Measurements from ENCODE around the gene SPINT1.

The SPINT1 gene

GRCh38 chr15:40829115-40829514 lies 14.7 kb upstream of the SPINT1 start:
- DNase-seq (ENCODE audit: low read depth in 2 of 2), result no peak

GRCh38 chr15:40830884-40831283 lies 13.0 kb upstream of the SPINT1 start:
- no peak for DNase-seq (ENCODE audit: low read depth in 2 of 2)

- DNase-seq (ENCODE audit: low read depth in 2 of 2), result no peak
Measured at GRCh38 chr15:40831861-40832260, 12.0 kb upstream of the SPINT1 start.

GRCh38 chr15:40832903-40833302 lies 10.9 kb upstream of the SPINT1 start:
- no peak for DNase-seq (ENCODE audit: low read depth in 2 of 2)

GRCh38 chr15:40836020-40836419 lies 7.8 kb upstream of the SPINT1 start:
- DNase-seq (ENCODE audit: low read depth in 2 of 2), result no peak

GRCh38 chr15:40838756-40839155 lies 5.1 kb upstream of the SPINT1 start:
- DNase-seq (ENCODE audit: low read depth in 2 of 2), result no peak

GRCh38 chr15:40841741-40842140 lies 2.1 kb upstream of the SPINT1 start:
- no peak for DNase-seq (ENCODE audit: low read depth in 2 of 2)

- DNase-seq (ENCODE audit: low read depth in 2 of 2), result no peak
Measured at GRCh38 chr15:40843261-40843884, 475 bp upstream of the SPINT1 start.

GRCh38 chr15:40844696-40845030 lies 815 bp downstream of the SPINT1 start:
- DNase-seq (ENCODE audit: low read depth in 2 of 2), result peak in 1 of 2 donors; percentile 4

GRCh38 chr15:40845036-40845435 lies 1.2 kb downstream of the SPINT1 start:
- DNase-seq (ENCODE audit: low read depth in 2 of 2), result no peak

GRCh38 chr15:40845511-40846284 lies 1.9 kb downstream of the SPINT1 start:
- no peak for DNase-seq (ENCODE audit: low read depth in 2 of 2)

- no peak for DNase-seq (ENCODE audit: low read depth in 2 of 2)
Measured at GRCh38 chr15:40846841-40847222, 3.0 kb downstream of the SPINT1 start.

GRCh38 chr15:40847223-40847961 lies 3.5 kb downstream of the SPINT1 start:
- no peak for DNase-seq (ENCODE audit: low read depth in 2 of 2)

GRCh38 chr15:40850576-40851112 lies 6.8 kb downstream of the SPINT1 start:
- no peak for DNase-seq (ENCODE audit: low read depth in 2 of 2)

- no peak for DNase-seq (ENCODE audit: low read depth in 2 of 2)
Measured at GRCh38 chr15:40852529-40852928, 8.7 kb downstream of the SPINT1 start.

- no peak for DNase-seq (ENCODE audit: low read depth in 2 of 2)
Measured at GRCh38 chr15:40853241-40853890, 9.5 kb downstream of the SPINT1 start.

- DNase-seq (ENCODE audit: low read depth in 2 of 2), result no peak
Measured at GRCh38 chr15:40854161-40854560, 10.3 kb downstream of the SPINT1 start.

- no peak for DNase-seq (ENCODE audit: low read depth in 2 of 2)
Measured at GRCh38 chr15:40855706-40856234, 11.9 kb downstream of the SPINT1 start.

GRCh38 chr15:40856746-40857145 lies 12.9 kb downstream of the SPINT1 start:
- DNase-seq (ENCODE audit: low read depth in 2 of 2), result no peak

- peak; percentile 67 to 72 for DNase-seq (ENCODE audit: low read depth in 2 of 2)
Measured at GRCh38 chr15:40857601-40858341, 13.9 kb downstream of the SPINT1 start.

- DNase-seq (ENCODE audit: low read depth in 2 of 2), result no peak
Measured at GRCh38 chr15:40858706-40859105, 14.9 kb downstream of the SPINT1 start.

Measured in stimulated activated CD8-positive, alpha-beta memory T cell treated with anti-CD3 and anti-CD28 coated beads, Interleukin-7, amount 100 ng/mL, for 1 hour (primary cell).